NB4 (cell line): Measurements from ENCODE around the gene LRP1B.

ENCODE experiments used
- DNase-seq: peaks from one replicate; pipeline ENCODE4 v3.0.0; 2010; ENCODE audit warnings: low read depth
- H3K4me3 ChIP-seq: one replicate; pipeline ENCODE4 v1.5.1; 2011; ENCODE audit warnings: mild to moderate bottlenecking, low read depth, low read length, moderate library complexity
- CTCF ChIP-seq: IDR thresholded peaks from one replicate; pipeline ENCODE4 v1.5.1; 2012; ENCODE audit warnings: low read depth, low read length
- MAX ChIP-seq: IDR thresholded peaks from 2 replicates; pipeline ENCODE4 v1.6.1; 2011; ENCODE audit warnings: low read depth, low read length
- MYC ChIP-seq: IDR thresholded peaks from 2 replicates; pipeline ENCODE4 v1.6.1; 2011; ENCODE audit warnings: low read depth, low read length
- POLR2A ChIP-seq: IDR thresholded peaks from 2 replicates; pipeline ENCODE4 v1.6.1; 2011; ENCODE audit warnings: mild to moderate bottlenecking; ENCODE audit not compliant: insufficient read length; ENCODE audit errors: extremely low read depth

LRP1B gene

GRCh38 chr2:140862181-140862580 lies 1268.6 kb downstream of the LRP1B start:
- TF ChIP-seq POLR2A (no peak), MYC (no peak), CTCF (no peak), MAX (no peak)
- DNase-seq: no peak
- H3K4me3 ChIP-seq: no peak overlapping the region

- H3K4me3 ChIP-seq: no peak overlapping the region
- no peak for TF ChIP-seq MAX
- no peak for TF ChIP-seq MYC
- TF ChIP-seq CTCF: no peak
- no peak for TF ChIP-seq POLR2A
- no peak for DNase-seq
These were observed 1269.2 kb downstream of the LRP1B start for GRCh38 chr2:140861666-140862065.

- H3K4me3 ChIP-seq: no peak overlapping the region
- no peak for DNase-seq
- TF ChIP-seq MAX (no peak), POLR2A (no peak), CTCF (no peak), MYC (no peak)
These were observed 1275.3 kb downstream of the LRP1B start for GRCh38 chr2:140855471-140855870.

GRCh38 chr2:140851258-140851981 lies 1279.4 kb downstream of the LRP1B start:
- TF ChIP-seq MYC (no peak), CTCF (no peak), POLR2A (no peak), MAX (no peak)
- DNase-seq: no peak
- no peak overlapping the region for H3K4me3 ChIP-seq

GRCh38 chr2:140843186-140843585 lies 1287.6 kb downstream of the LRP1B start:
- TF ChIP-seq POLR2A (no peak), MYC (no peak), MAX (no peak), CTCF (no peak)
- H3K4me3 ChIP-seq: no peak overlapping the region
- no peak for DNase-seq
